MM.1S (cell line): Measurements from ENCODE around the gene BRD3.
A peak's percentile ranks its signal among the peaks of the same experiment; 100 is the strongest.

Source experiments
- DNase-seq: peaks from one replicate; pipeline ENCODE4 v3.0.0-alpha.2; 2015
- H2AFZ ChIP-seq: fragments of 300-600 bp; sonication (generic); 2 replicates; pipeline ENCODE4 v1.6.0; 2016; ENCODE audit warnings: antibody characterized with exemption, low read length
- H3F3A ChIP-seq: fragments of 300-600 bp; sonication (generic); 2 replicates; pipeline ENCODE4 v1.6.1; 2016; ENCODE audit warnings: mild to moderate bottlenecking, antibody characterized with exemption, low read length, moderate library complexity, mixed read lengths; ENCODE audit not compliant: insufficient read depth
- H3K27ac ChIP-seq: fragments of 300-600 bp; sonication (generic); 2 replicates; pipeline ENCODE4 v1.5.1; 2016; ENCODE audit warnings: mild to moderate bottlenecking, low read length
- H3K27me3 ChIP-seq: fragments of 300-600 bp; sonication (generic); replicated peaks from 2 replicates; pipeline ENCODE4 v1.6.0; 2016; ENCODE audit warnings: low read length; ENCODE audit not compliant: insufficient read depth
- H3K36me3 ChIP-seq: fragments of 300-600 bp; sonication (generic); replicated peaks from 2 replicates; pipeline ENCODE4 v1.6.1; 2016; ENCODE audit warnings: mild to moderate bottlenecking, low read length, mixed read lengths; ENCODE audit not compliant: insufficient read depth
- H3K4me1 ChIP-seq: fragments of 300-600 bp; sonication (generic); 2 replicates; pipeline ENCODE4 v1.6.1; 2016; ENCODE audit warnings: low read length, mixed read lengths
- H3K4me2 ChIP-seq: fragments of 300-600 bp; sonication (generic); 2 replicates; pipeline ENCODE4 v1.6.0; 2016; ENCODE audit warnings: low read depth, low read length
- H3K4me3 ChIP-seq: fragments of 300-600 bp; sonication (generic); 2 replicates; pipeline ENCODE4 v1.5.1; 2016; ENCODE audit warnings: low read length, mixed read lengths
- H3K79me2 ChIP-seq: fragments of 300-600 bp; sonication (generic); 2 replicates; pipeline ENCODE4 v1.6.1; 2016; ENCODE audit warnings: mixed run types, low read length, mixed read lengths
- H3K9ac ChIP-seq: fragments of 300-600 bp; sonication (generic); 2 replicates; pipeline ENCODE4 v1.6.1; 2016; ENCODE audit warnings: low read length, mixed read lengths
- H3K9me2 ChIP-seq: fragments of 300-600 bp; sonication (generic); replicated peaks from 2 replicates; pipeline ENCODE4 v1.6.1; 2016; ENCODE audit warnings: mild to moderate bottlenecking, low read length, mixed read lengths; ENCODE audit not compliant: insufficient read depth
- H3K9me3 ChIP-seq: fragments of 300-600 bp; sonication (generic); replicated peaks from 2 replicates; pipeline ENCODE4 v1.6.1; 2016; ENCODE audit warnings: mild to moderate bottlenecking, low read length, mixed read lengths; ENCODE audit not compliant: insufficient read depth
- H4K20me1 ChIP-seq: fragments of 300-600 bp; sonication (generic); 2 replicates; pipeline ENCODE4 v1.6.1; 2016; ENCODE audit warnings: mild to moderate bottlenecking, low read length, moderate library complexity, mixed read lengths; ENCODE audit not compliant: insufficient read depth
- EZH2 ChIP-seq: fragments of 300-600 bp; sonication (generic); optimal IDR thresholded peaks from 2 replicates; pipeline ENCODE3; 2017; ENCODE audit warnings: low read depth, mild to moderate bottlenecking, antibody characterized with exemption, low read length, mixed read lengths
- EZH2phosphoT487 ChIP-seq: fragments of 300-600 bp; sonication (generic); IDR thresholded peaks from 2 replicates; pipeline ENCODE4 v1.6.1; 2018; ENCODE audit warnings: antibody characterized with exemption, low read length
- TF ChIP-seq, protein P1 (sequence below): fragments of 300-600 bp; sonication (generic); IDR thresholded peaks from 2 replicates; pipeline ENCODE4 v1.5.1; 2016; ENCODE audit warnings: antibody characterized with exemption, low read length, mixed read lengths

The BRD3 gene

DNA sequence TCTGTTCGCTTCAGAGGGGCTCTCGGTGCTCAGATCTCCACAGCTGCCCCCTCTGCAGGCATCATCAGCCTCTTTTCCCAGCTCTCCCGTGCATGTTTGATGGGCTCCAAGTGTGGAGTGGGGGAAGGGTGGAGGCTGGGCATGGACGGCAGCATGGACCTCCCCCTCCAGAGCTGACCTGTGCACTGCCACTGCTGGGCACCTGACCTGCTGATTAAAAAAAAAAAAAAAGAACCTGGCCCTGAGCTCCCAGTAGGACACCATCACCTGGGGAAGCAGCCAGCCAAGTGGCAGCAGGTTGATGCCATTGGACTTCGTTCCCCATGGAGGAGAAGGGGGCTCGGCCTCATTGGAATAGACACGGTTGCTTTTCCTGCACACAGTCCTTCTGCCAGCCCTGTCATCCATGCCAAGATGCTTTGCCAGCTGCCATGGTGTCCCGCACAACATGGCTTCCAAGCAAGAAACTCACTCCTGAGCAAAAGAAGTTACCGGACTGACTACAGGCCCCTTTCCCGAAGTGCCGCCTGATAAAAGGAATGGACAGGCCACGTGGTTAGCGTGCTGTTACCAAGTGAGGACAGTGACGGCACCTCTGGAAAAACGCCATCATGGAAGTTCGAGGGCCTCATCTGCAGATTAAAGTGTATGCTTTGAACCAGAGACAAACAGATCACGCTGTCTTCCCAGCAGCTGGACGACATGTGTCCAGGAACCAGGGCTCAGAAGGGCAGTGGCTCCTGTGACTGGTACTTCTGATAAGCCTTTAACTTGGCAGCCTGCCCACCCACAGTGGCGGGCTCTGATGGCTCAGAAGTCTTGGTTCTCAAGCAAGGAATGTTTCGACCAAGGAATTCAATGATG, 57.3 kb downstream of the BRD3 start:
- no peak overlapping the region for H3K4me2 ChIP-seq
- H3K9ac ChIP-seq, result no peak overlapping the region
- no peaks in the 10 kb centered on the region for H4K20me1 ChIP-seq
- H3K27me3 ChIP-seq, result peaks cover 53% of the 10 kb centered on the region
- H3K36me3 ChIP-seq, result no peaks in the 10 kb centered on the region
- no peak overlapping the region for H3K27ac ChIP-seq
- no peaks in the 10 kb centered on the region for H3K79me2 ChIP-seq
- TF ChIP-seq EZH2phosphoT487, result no peak
- TF ChIP-seq, protein P1, sequence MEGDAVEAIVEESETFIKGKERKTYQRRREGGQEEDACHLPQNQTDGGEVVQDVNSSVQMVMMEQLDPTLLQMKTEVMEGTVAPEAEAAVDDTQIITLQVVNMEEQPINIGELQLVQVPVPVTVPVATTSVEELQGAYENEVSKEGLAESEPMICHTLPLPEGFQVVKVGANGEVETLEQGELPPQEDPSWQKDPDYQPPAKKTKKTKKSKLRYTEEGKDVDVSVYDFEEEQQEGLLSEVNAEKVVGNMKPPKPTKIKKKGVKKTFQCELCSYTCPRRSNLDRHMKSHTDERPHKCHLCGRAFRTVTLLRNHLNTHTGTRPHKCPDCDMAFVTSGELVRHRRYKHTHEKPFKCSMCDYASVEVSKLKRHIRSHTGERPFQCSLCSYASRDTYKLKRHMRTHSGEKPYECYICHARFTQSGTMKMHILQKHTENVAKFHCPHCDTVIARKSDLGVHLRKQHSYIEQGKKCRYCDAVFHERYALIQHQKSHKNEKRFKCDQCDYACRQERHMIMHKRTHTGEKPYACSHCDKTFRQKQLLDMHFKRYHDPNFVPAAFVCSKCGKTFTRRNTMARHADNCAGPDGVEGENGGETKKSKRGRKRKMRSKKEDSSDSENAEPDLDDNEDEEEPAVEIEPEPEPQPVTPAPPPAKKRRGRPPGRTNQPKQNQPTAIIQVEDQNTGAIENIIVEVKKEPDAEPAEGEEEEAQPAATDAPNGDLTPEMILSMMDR, result no peak
- TF ChIP-seq EZH2, result no peak
- H3K9me2 ChIP-seq, result no peaks in the 10 kb centered on the region
- H3K4me3 ChIP-seq, result no peak overlapping the region
- H3K9me3 ChIP-seq, result no peaks in the 10 kb centered on the region
- no peak for DNase-seq
- peaks cover 5% of the 10 kb centered on the region; the same call in 1 of the 2 replicates for H3K4me1 ChIP-seq
- H2AFZ ChIP-seq, result no peak overlapping the region
- H3F3A ChIP-seq, result no peaks in the 10 kb centered on the region

DNA sequence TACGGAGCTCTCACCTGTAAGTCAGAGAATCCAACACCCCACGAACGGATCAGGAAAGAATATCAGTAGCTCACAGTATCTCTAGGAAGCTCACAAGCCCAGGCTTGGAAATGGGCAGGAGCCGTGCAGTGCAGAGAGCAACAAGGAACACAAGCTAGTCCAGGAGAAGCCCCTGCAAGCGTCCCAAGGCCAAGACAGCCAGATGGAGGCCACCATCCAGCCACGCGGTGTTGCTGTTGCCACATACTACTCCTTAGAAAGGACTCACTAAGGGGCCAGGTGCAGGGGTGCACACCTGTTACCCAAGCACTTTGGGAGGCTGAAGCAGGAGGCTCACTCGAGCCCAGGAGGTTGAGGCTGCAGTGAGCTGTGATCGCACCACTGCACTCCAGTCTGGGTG, 60.3 kb downstream of the BRD3 start:
- H4K20me1 ChIP-seq, result no peaks in the 10 kb centered on the region

DNA sequence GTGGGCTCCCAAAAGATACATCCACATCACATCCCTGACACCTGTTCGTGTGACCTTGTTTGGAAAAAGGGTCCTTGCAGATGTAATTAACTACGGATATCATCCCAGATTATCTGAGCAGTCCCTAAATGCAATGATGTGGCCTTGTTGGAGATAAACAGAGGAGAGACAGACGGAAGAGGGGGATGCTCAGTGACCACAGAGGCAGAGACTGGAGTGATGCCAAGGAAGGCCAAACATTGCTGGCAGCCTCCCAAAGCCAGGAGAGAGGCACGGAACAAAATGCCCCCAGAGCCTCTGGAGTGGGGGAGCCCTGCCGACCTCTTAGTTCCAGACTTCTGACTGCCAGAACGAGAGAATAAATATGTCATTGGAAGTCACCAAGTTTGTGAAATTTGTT, 60.7 kb downstream of the BRD3 start:
- no peak overlapping the region for H3K27ac ChIP-seq
- no peak for TF ChIP-seq EZH2
- no peak for TF ChIP-seq EZH2phosphoT487
- TF ChIP-seq, protein P1, result no peak

More for the DNA sequence above, 60.3 kb downstream of the BRD3 start:
- Histone ChIP-seq H3F3A (no peaks in the 10 kb centered on the region), H3K9me3 (no peaks in the 10 kb centered on the region), H3K9ac (no peak overlapping the region), H3K4me1 (peaks cover 5% of the 10 kb centered on the region; the same call in 1 of the 2 replicates), H3K4me2 (no peak overlapping the region), H3K36me3 (no peaks in the 10 kb centered on the region), H3K4me3 (no peak overlapping the region), H3K9me2 (no peaks in the 10 kb centered on the region), H3K27ac (no peak overlapping the region), H2AFZ (no peak overlapping the region), H3K79me2 (no peaks in the 10 kb centered on the region), H3K27me3 (peaks cover 66% of the 10 kb centered on the region)
- TF ChIP-seq EZH2, result no peak
- no peak for DNase-seq

DNA sequence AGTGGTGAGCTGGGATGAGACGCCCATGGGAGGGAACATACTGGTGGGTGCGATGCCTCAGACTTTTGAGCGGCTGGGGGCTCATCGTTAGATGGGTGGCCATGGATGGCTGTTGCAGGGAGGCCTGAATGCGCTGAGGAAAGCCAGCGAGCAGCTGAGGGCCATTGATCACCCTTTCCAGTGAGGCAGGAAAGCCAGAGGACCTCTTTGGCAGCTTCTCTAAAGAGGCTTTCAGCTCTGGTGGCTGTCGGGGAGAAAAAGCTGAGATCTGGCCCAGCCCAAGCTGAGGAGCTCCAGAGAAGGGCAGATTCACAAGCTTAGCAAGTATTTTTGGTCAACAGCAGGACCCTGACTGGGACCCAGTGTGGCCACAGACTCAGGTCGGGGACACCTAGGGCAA, 62.4 kb downstream of the BRD3 start:
- H3K9ac ChIP-seq, result no peak overlapping the region

More for the DNA sequence above, 60.7 kb downstream of the BRD3 start:
- Histone ChIP-seq H3K79me2 (no peaks in the 10 kb centered on the region), H2AFZ (no peak overlapping the region), H4K20me1 (no peaks in the 10 kb centered on the region), H3K9ac (no peak overlapping the region), H3K9me3 (no peaks in the 10 kb centered on the region), H3K4me1 (peaks cover 5% of the 10 kb centered on the region; the same call in 1 of the 2 replicates), H3K4me2 (peak overlapping the region; percentile 52; the same call in 1 of the 2 replicates), H3K36me3 (no peaks in the 10 kb centered on the region), H3K4me3 (no peak overlapping the region), H3K9me2 (no peaks in the 10 kb centered on the region), H3F3A (no peaks in the 10 kb centered on the region), H3K27me3 (peaks cover 69% of the 10 kb centered on the region)
- no peak for DNase-seq

More for the DNA sequence above, 62.4 kb downstream of the BRD3 start:
- no peak overlapping the region for H3K4me2 ChIP-seq
- no peaks in the 10 kb centered on the region for H3K9me2 ChIP-seq
- no peaks in the 10 kb centered on the region for H4K20me1 ChIP-seq
- H3K79me2 ChIP-seq, result no peaks in the 10 kb centered on the region
- H3K36me3 ChIP-seq, result no peaks in the 10 kb centered on the region
- no peaks in the 10 kb centered on the region for H3F3A ChIP-seq
- H3K9me3 ChIP-seq, result no peaks in the 10 kb centered on the region
- peaks cover 5% of the 10 kb centered on the region; the same call in 1 of the 2 replicates for H3K4me1 ChIP-seq
- no peak overlapping the region for H3K27ac ChIP-seq
- H3K27me3 ChIP-seq, result peaks cover 77% of the 10 kb centered on the region
- no peak for DNase-seq
- TF ChIP-seq, protein P1, result no peak
- TF ChIP-seq EZH2 (no peak), EZH2phosphoT487 (no peak)
- H2AFZ ChIP-seq, result no peak overlapping the region
- H3K4me3 ChIP-seq, result no peak overlapping the region
